Calu3 (cell line): ENCODE data around the gene PCDH9. TPM values are rescaled to one million over a fixed set of nuclear protein-coding genes. Genes with fewer than 3 reads are reported as not detected.
"Not testable (repeated sequence)": the region's sequence is repeated elsewhere in the genome, so short reads cannot be mapped to it uniquely, and the experiment has no call there.

Experiments used
- BruUV-seq: library from RNA; stranded (reverse); fragments of 400-500 nt; replicated peaks from 2 replicates; lab custom pipeline; 2021; lab: Mats Ljungman, UMichigan
- CTCF ChIA-PET: fragments of 300-600 bp; sonication (Branson Sonifier 250); formaldehyde crosslinking; loops from one replicate; lab custom pipeline; 2022; ENCODE audit warnings: antibody characterized with exemption; lab: Charles Lee
- DNase-seq: peaks from one replicate; pipeline ENCODE4 v3.0.0; 2022
- H3K27ac Mint-ChIP-seq: one replicate; pipeline ENCODE4 v1.8.0; 2022; ENCODE audit warnings: mixed read lengths; ENCODE audit not compliant: unreplicated experiment
- H3K27me3 Mint-ChIP-seq: one replicate; pipeline ENCODE4 v1.8.0; 2022; ENCODE audit warnings: mixed read lengths; ENCODE audit not compliant: unreplicated experiment
- H3K36me3 Mint-ChIP-seq: one replicate; pipeline ENCODE4 v1.8.0; 2022; ENCODE audit warnings: mild to moderate bottlenecking, moderate library complexity, mixed read lengths; ENCODE audit not compliant: insufficient read depth, unreplicated experiment
- H3K4me1 Mint-ChIP-seq: one replicate; pipeline ENCODE4 v1.8.0; 2022; ENCODE audit warnings: mild to moderate bottlenecking, low read depth, mixed read lengths; ENCODE audit not compliant: unreplicated experiment
- H3K4me3 Mint-ChIP-seq: one replicate; pipeline ENCODE4 v1.8.0; 2022; ENCODE audit warnings: mild to moderate bottlenecking, low read depth, moderate library complexity, mixed read lengths; ENCODE audit not compliant: unreplicated experiment
- H3K9me3 Mint-ChIP-seq: one replicate; pipeline ENCODE4 v1.8.0; 2022; ENCODE audit warnings: low read depth, mixed read lengths; ENCODE audit not compliant: unreplicated experiment
- CTCF ChIP-seq: fragments of 200-600 bp; IDR thresholded peaks from one replicate; pipeline ENCODE4 v1.8.0; 2022; ENCODE audit warnings: antibody characterized with exemption; ENCODE audit not compliant: unreplicated experiment
- intact Hi-C: fragments of 100-400 bp; cut with micrococcal nuclease; formaldehyde crosslinking; loops from one replicate; pipeline ENCODE4 v1.10.0; 2022; ENCODE audit not compliant: unreplicated experiment
- total RNA-seq: library from RNA; stranded (reverse); gene quantifications from 2 replicates; pipeline ENCODE4 v1.2.3, GENCODE V29; 2022

PCDH9 gene
- total RNA-seq, 1 experiment from 2014 or later, result 1.3 TPM

GRCh38 chr13:67100730-67101129 lies 129.4 kb downstream of the PCDH9 start:
- intact Hi-C loops, result no loop called here
- no peak overlapping the region for H3K4me3 Mint-ChIP-seq
- DNase-seq, result no peak
- CTCF ChIA-PET, result no interaction called here
- H3K4me1 Mint-ChIP-seq, result no peaks in the 10 kb centered on the region
- no TSS peak for BruUV-seq
- no peaks in the 10 kb centered on the region for H3K36me3 Mint-ChIP-seq
- H3K27ac Mint-ChIP-seq, result no peak overlapping the region
- H3K9me3 Mint-ChIP-seq, result peaks cover 2% of the 10 kb centered on the region
- no peak for TF ChIP-seq CTCF
- no peaks in the 10 kb centered on the region for H3K27me3 Mint-ChIP-seq

GRCh38 chr13:67099494-67099893 lies 130.6 kb downstream of the PCDH9 start:
- intact Hi-C loops, result no loop called here
- CTCF ChIA-PET, result no interaction called here
- BruUV-seq, result no TSS peak
- no peaks in the 10 kb centered on the region for H3K9me3 Mint-ChIP-seq
- no peak overlapping the region for H3K4me3 Mint-ChIP-seq
- no peaks in the 10 kb centered on the region for H3K4me1 Mint-ChIP-seq
- H3K36me3 Mint-ChIP-seq, result no peaks in the 10 kb centered on the region
- H3K27ac Mint-ChIP-seq, result no peak overlapping the region
- no peak for TF ChIP-seq CTCF
- no peaks in the 10 kb centered on the region for H3K27me3 Mint-ChIP-seq
- DNase-seq, result no peak

- Mint-ChIP-seq H3K36me3 (no peaks in the 10 kb centered on the region), H3K4me3 (no peak overlapping the region), H3K27me3 (no peaks in the 10 kb centered on the region), H3K9me3 (no peaks in the 10 kb centered on the region), H3K27ac (no peak overlapping the region), H3K4me1 (no peaks in the 10 kb centered on the region)
- CTCF ChIA-PET, result no interaction called here
- intact Hi-C loops, result no loop called here
- no peak for DNase-seq
- BruUV-seq, result no TSS peak
- TF ChIP-seq CTCF, result no peak
Observed at GRCh38 chr13:67097892-67098452, 132.2 kb downstream of the PCDH9 start.

- H3K27me3 Mint-ChIP-seq, H3K4me3 Mint-ChIP-seq, H3K4me1 Mint-ChIP-seq, DNase-seq, BruUV-seq, intact Hi-C loops, H3K27ac Mint-ChIP-seq, H3K36me3 Mint-ChIP-seq, H3K9me3 Mint-ChIP-seq, CTCF ChIA-PET: not testable (repeated sequence)
Observed at GRCh38 chr13:67096893-67097292, 133.2 kb downstream of the PCDH9 start.

GRCh38 chr13:67096418-67096817 lies 133.7 kb downstream of the PCDH9 start:
- no peak overlapping the region for H3K27ac Mint-ChIP-seq
- BruUV-seq, result no TSS peak

More at GRCh38 chr13:67096418-67096817, 133.7 kb downstream of the PCDH9 start:
- no peaks in the 10 kb centered on the region for H3K9me3 Mint-ChIP-seq
- no peaks in the 10 kb centered on the region for H3K27me3 Mint-ChIP-seq
- no peak for TF ChIP-seq CTCF
- intact Hi-C loops, result no loop called here
- no peaks in the 10 kb centered on the region for H3K4me1 Mint-ChIP-seq
- CTCF ChIA-PET, result no interaction called here
- H3K4me3 Mint-ChIP-seq, result no peak overlapping the region
- DNase-seq, result no peak
- no peaks in the 10 kb centered on the region for H3K36me3 Mint-ChIP-seq
